ENCODE results near the gene TMEM244. TPM values are rescaled to one million over a fixed set of nuclear protein-coding genes. Genes with fewer than 3 reads are reported as not detected.

TMEM244 gene
- total and polyA plus RNA-seq, 2 donors from 2014 or later, result not detected

- H3K4me1 ChIP-seq (ENCODE audit: control insufficient read depth in 2 of 3, insufficient read depth in 2 of 3, low read depth in 1 of 3, low read length in 3 of 3), result no peaks in the 10 kb centered on the region
- no peaks in the 10 kb centered on the region for H3K9me3 ChIP-seq (ENCODE audit: control insufficient read depth in 2 of 3, insufficient read depth in 1 of 3, low read length in 3 of 3)
- H3K4me3 ChIP-seq (ENCODE audit: low read length in 3 of 3), result no peak overlapping the region
- H3K27me3 ChIP-seq (ENCODE audit: control insufficient read depth, insufficient read depth, low read length), result no peaks in the 10 kb centered on the region
- FAIRE-seq, result no peak
- no peak for DNase-seq
- no peak overlapping the region for H3K27ac ChIP-seq (ENCODE audit: low read depth in 2 of 2, low read length in 2 of 2)
- no peak overlapping the region for H3K9ac ChIP-seq (ENCODE audit: low read length in 3 of 3)
- TF ChIP-seq CTCF (IDR thresholded peaks at IDR 0.05; ENCODE audit: borderline replicate concordance, extremely low read depth, insufficient read depth), result no peak
- intact Hi-C loops (cut with DNase I), result no loop called here
- no peaks in the 10 kb centered on the region for H3K36me3 ChIP-seq (ENCODE audit: control insufficient read depth in 2 of 3, insufficient read depth in 3 of 3, low read length in 3 of 3)
Measured at GRCh38 chr6:129789974-129790373, 71.1 kb downstream of the TMEM244 start.

- FAIRE-seq (no peak), DNase-seq (no peak)
- no peaks in the 10 kb centered on the region for H3K4me1 ChIP-seq (ENCODE audit: control insufficient read depth in 2 of 3, insufficient read depth in 2 of 3, low read depth in 1 of 3, low read length in 3 of 3)
- H3K4me3 ChIP-seq (ENCODE audit: low read length in 3 of 3), result no peak overlapping the region
- no peak overlapping the region for H3K9ac ChIP-seq (ENCODE audit: low read length in 3 of 3)
- TF ChIP-seq CTCF (IDR thresholded peaks at IDR 0.05; ENCODE audit: borderline replicate concordance, extremely low read depth, insufficient read depth), result no peak
- no peak overlapping the region for H3K27ac ChIP-seq (ENCODE audit: low read depth in 2 of 2, low read length in 2 of 2)
- H3K36me3 ChIP-seq (ENCODE audit: control insufficient read depth in 2 of 3, insufficient read depth in 3 of 3, low read length in 3 of 3), result no peaks in the 10 kb centered on the region
- intact Hi-C loops (cut with DNase I), result no loop called here
- H3K27me3 ChIP-seq (ENCODE audit: control insufficient read depth, insufficient read depth, low read length), result no peaks in the 10 kb centered on the region
- no peaks in the 10 kb centered on the region for H3K9me3 ChIP-seq (ENCODE audit: control insufficient read depth in 2 of 3, insufficient read depth in 1 of 3, low read length in 3 of 3)
Measured at GRCh38 chr6:129787816-129788215, 73.3 kb downstream of the TMEM244 start.

GRCh38 chr6:129786548-129786947, 74.6 kb downstream of the TMEM244 start:
- H3K4me1 ChIP-seq (ENCODE audit: control insufficient read depth in 2 of 3, insufficient read depth in 2 of 3, low read depth in 1 of 3, low read length in 3 of 3), result no peaks in the 10 kb centered on the region
- H3K9me3 ChIP-seq (ENCODE audit: control insufficient read depth in 2 of 3, insufficient read depth in 1 of 3, low read length in 3 of 3), result no peaks in the 10 kb centered on the region
- no peak for FAIRE-seq
- intact Hi-C loops (cut with DNase I), result no loop called here
- H3K36me3 ChIP-seq (ENCODE audit: control insufficient read depth in 2 of 3, insufficient read depth in 3 of 3, low read length in 3 of 3), result no peaks in the 10 kb centered on the region
- H3K9ac ChIP-seq (ENCODE audit: low read length in 3 of 3), result no peak overlapping the region
- H3K4me3 ChIP-seq (ENCODE audit: low read length in 3 of 3), result no peak overlapping the region
- DNase-seq, result no peak
- H3K27ac ChIP-seq (ENCODE audit: low read depth in 2 of 2, low read length in 2 of 2), result no peak overlapping the region
- no peaks in the 10 kb centered on the region for H3K27me3 ChIP-seq (ENCODE audit: control insufficient read depth, insufficient read depth, low read length)
- no peak for TF ChIP-seq CTCF (IDR thresholded peaks at IDR 0.05; ENCODE audit: borderline replicate concordance, extremely low read depth, insufficient read depth)

- TF ChIP-seq CTCF (IDR thresholded peaks at IDR 0.05; ENCODE audit: borderline replicate concordance, extremely low read depth, insufficient read depth), result no peak
- Histone ChIP-seq H3K9ac (ENCODE audit: low read length in 3 of 3) (no peak overlapping the region), H3K4me1 (ENCODE audit: control insufficient read depth in 2 of 3, insufficient read depth in 2 of 3, low read depth in 1 of 3, low read length in 3 of 3) (no peaks in the 10 kb centered on the region), H3K27me3 (ENCODE audit: control insufficient read depth, insufficient read depth, low read length) (no peaks in the 10 kb centered on the region), H3K4me3 (ENCODE audit: low read length in 3 of 3) (no peak overlapping the region), H3K36me3 (ENCODE audit: control insufficient read depth in 2 of 3, insufficient read depth in 3 of 3, low read length in 3 of 3) (no peaks in the 10 kb centered on the region), H3K9me3 (ENCODE audit: control insufficient read depth in 2 of 3, insufficient read depth in 1 of 3, low read length in 3 of 3) (no peaks in the 10 kb centered on the region), H3K27ac (ENCODE audit: low read depth in 2 of 2, low read length in 2 of 2) (no peak overlapping the region)
- FAIRE-seq (no peak), DNase-seq (no peak)
- intact Hi-C loops (cut with DNase I), result no loop called here
Measured at GRCh38 chr6:129785756-129786135, 75.4 kb downstream of the TMEM244 start.

All from kidney (tissue), 14 donors.